Measurements from ENCODE around the gene SLX4IP. TPM values are rescaled to one million over a fixed set of nuclear protein-coding genes. Genes with fewer than 3 reads are reported as not detected.

SLX4IP gene
- total and polyA plus RNA-seq, 5 donors from 2014 or later, result 1.5 to 4.1 (median 2.4) TPM

GRCh38 chr20:10641893-10642292, 206.8 kb downstream of the SLX4IP start:
- no peaks in the 10 kb centered on the region for H3K9me3 ChIP-seq (ENCODE audit: control insufficient read depth in 2 of 2, low read length in 2 of 2)
- no peak for DNase-seq
- Mint-ChIP-seq H3K4me1 (no peaks in the 10 kb centered on the region), H3K4me3 (no peak overlapping the region), H3K27me3 (peaks cover 4% of the 10 kb centered on the region), H3K36me3 (no peaks in the 10 kb centered on the region), H3K9me3 (peaks cover 0 to 1% (median 0%) of the 10 kb centered on the region in 7 donors), H3K27ac (no peak overlapping the region)
- H3K4me1 ChIP-seq (ENCODE audit: control insufficient read depth, insufficient read depth, low read length, poor library complexity, severe bottlenecking), result no peaks in the 10 kb centered on the region
- no peak for ATAC-seq (ENCODE audit: low read depth in 2 of 2)
- H3K36me3 ChIP-seq (ENCODE audit: control insufficient read depth, insufficient read depth, low read length), result no peaks in the 10 kb centered on the region
- no peak overlapping the region for H3K4me3 ChIP-seq (ENCODE audit: low read depth, low read length)
- H3K27ac ChIP-seq (ENCODE audit: insufficient read depth, low read length, poor library complexity, severe bottlenecking), result no peak overlapping the region
- H3K27me3 ChIP-seq (ENCODE audit: control insufficient read depth, insufficient read depth, low read length), result no peaks in the 10 kb centered on the region

- H3K4me3 Mint-ChIP-seq, result no peak overlapping the region
- no peak for DNase-seq
- ATAC-seq (ENCODE audit: low read depth in 2 of 2), result no peak
Measured at GRCh38 chr20:10642856-10643559, 207.9 kb downstream of the SLX4IP start.

GRCh38 chr20:10643560-10643873, 208.4 kb downstream of the SLX4IP start:
- H3K36me3 Mint-ChIP-seq, result no peaks in the 10 kb centered on the region
- Histone ChIP-seq H3K4me1 (ENCODE audit: control insufficient read depth, insufficient read depth, low read length, poor library complexity, severe bottlenecking) (no peaks in the 10 kb centered on the region), H3K9me3 (ENCODE audit: control insufficient read depth in 2 of 2, low read length in 2 of 2) (no peaks in the 10 kb centered on the region), H3K27me3 (ENCODE audit: control insufficient read depth, insufficient read depth, low read length) (no peaks in the 10 kb centered on the region), H3K4me3 (ENCODE audit: low read depth, low read length) (no peak overlapping the region), H3K27ac (ENCODE audit: insufficient read depth, low read length, poor library complexity, severe bottlenecking) (no peak overlapping the region), H3K36me3 (ENCODE audit: control insufficient read depth, insufficient read depth, low read length) (no peaks in the 10 kb centered on the region)
- no peak for ATAC-seq (ENCODE audit: low read depth in 2 of 2)
- DNase-seq, result no peak
- peaks cover 4% of the 10 kb centered on the region for H3K27me3 Mint-ChIP-seq
- no peaks in the 10 kb centered on the region for H3K4me1 Mint-ChIP-seq
- no peak overlapping the region for H3K27ac Mint-ChIP-seq
- no peak overlapping the region for H3K4me3 Mint-ChIP-seq
- H3K9me3 Mint-ChIP-seq, result peaks cover 0 to 1% (median 0%) of the 10 kb centered on the region in 7 donors

More at GRCh38 chr20:10642856-10643559, 207.9 kb downstream of the SLX4IP start:
- Mint-ChIP-seq H3K27me3 (peaks cover 4% of the 10 kb centered on the region), H3K36me3 (no peaks in the 10 kb centered on the region), H3K9me3 (peaks cover 0 to 1% (median 0%) of the 10 kb centered on the region in 7 donors), H3K27ac (no peak overlapping the region), H3K4me1 (no peaks in the 10 kb centered on the region)
- H3K27ac ChIP-seq (ENCODE audit: insufficient read depth, low read length, poor library complexity, severe bottlenecking), result no peak overlapping the region
- H3K36me3 ChIP-seq (ENCODE audit: control insufficient read depth, insufficient read depth, low read length), result no peaks in the 10 kb centered on the region
- H3K4me3 ChIP-seq (ENCODE audit: low read depth, low read length), result no peak overlapping the region
- no peaks in the 10 kb centered on the region for H3K9me3 ChIP-seq (ENCODE audit: control insufficient read depth in 2 of 2, low read length in 2 of 2)
- H3K27me3 ChIP-seq (ENCODE audit: control insufficient read depth, insufficient read depth, low read length), result no peaks in the 10 kb centered on the region
- H3K4me1 ChIP-seq (ENCODE audit: control insufficient read depth, insufficient read depth, low read length, poor library complexity, severe bottlenecking), result no peaks in the 10 kb centered on the region

GRCh38 chr20:10644458-10645204, 209.5 kb downstream of the SLX4IP start:
- H3K36me3 Mint-ChIP-seq, result no peaks in the 10 kb centered on the region
- Histone ChIP-seq H3K36me3 (ENCODE audit: control insufficient read depth, insufficient read depth, low read length) (no peaks in the 10 kb centered on the region), H3K4me3 (ENCODE audit: low read depth, low read length) (no peak overlapping the region), H3K27ac (ENCODE audit: insufficient read depth, low read length, poor library complexity, severe bottlenecking) (no peak overlapping the region), H3K4me1 (ENCODE audit: control insufficient read depth, insufficient read depth, low read length, poor library complexity, severe bottlenecking) (no peaks in the 10 kb centered on the region), H3K27me3 (ENCODE audit: control insufficient read depth, insufficient read depth, low read length) (no peaks in the 10 kb centered on the region), H3K9me3 (ENCODE audit: control insufficient read depth in 2 of 2, low read length in 2 of 2) (no peaks in the 10 kb centered on the region)
- no peak overlapping the region for H3K27ac Mint-ChIP-seq
- no peak overlapping the region for H3K4me3 Mint-ChIP-seq
- ATAC-seq (ENCODE audit: low read depth in 2 of 2), result no peak
- H3K9me3 Mint-ChIP-seq, result peaks cover 0 to 1% (median 0%) of the 10 kb centered on the region in 7 donors
- H3K4me1 Mint-ChIP-seq, result no peaks in the 10 kb centered on the region
- peaks cover 2% of the 10 kb centered on the region for H3K27me3 Mint-ChIP-seq
- DNase-seq, result no peak

- Mint-ChIP-seq H3K36me3 (no peaks in the 10 kb centered on the region), H3K27me3 (no peaks in the 10 kb centered on the region), H3K4me1 (no peaks in the 10 kb centered on the region), H3K9me3 (peaks cover 0 to 1% (median 0%) of the 10 kb centered on the region in 7 donors), H3K4me3 (no peak overlapping the region), H3K27ac (no peak overlapping the region)
- Histone ChIP-seq H3K4me3 (ENCODE audit: low read depth, low read length) (no peak overlapping the region), H3K4me1 (ENCODE audit: control insufficient read depth, insufficient read depth, low read length, poor library complexity, severe bottlenecking) (no peaks in the 10 kb centered on the region), H3K27ac (ENCODE audit: insufficient read depth, low read length, poor library complexity, severe bottlenecking) (no peak overlapping the region), H3K36me3 (ENCODE audit: control insufficient read depth, insufficient read depth, low read length) (no peaks in the 10 kb centered on the region), H3K27me3 (ENCODE audit: control insufficient read depth, insufficient read depth, low read length) (no peaks in the 10 kb centered on the region), H3K9me3 (ENCODE audit: control insufficient read depth in 2 of 2, low read length in 2 of 2) (no peaks in the 10 kb centered on the region)
- no peak for ATAC-seq (ENCODE audit: low read depth in 2 of 2)
- no peak for DNase-seq
Measured at GRCh38 chr20:10645205-10645570, 210.1 kb downstream of the SLX4IP start.

- no peak overlapping the region for H3K4me3 Mint-ChIP-seq
- H3K9me3 Mint-ChIP-seq, result peaks cover 0 to 1% (median 0%) of the 10 kb centered on the region in 7 donors
- no peaks in the 10 kb centered on the region for H3K4me1 ChIP-seq (ENCODE audit: control insufficient read depth, insufficient read depth, low read length, poor library complexity, severe bottlenecking)
- H3K9me3 ChIP-seq (ENCODE audit: control insufficient read depth in 2 of 2, low read length in 2 of 2), result no peaks in the 10 kb centered on the region
- ATAC-seq (ENCODE audit: low read depth in 2 of 2) (no peak), DNase-seq (no peak)
- H3K27ac ChIP-seq (ENCODE audit: insufficient read depth, low read length, poor library complexity, severe bottlenecking), result no peak overlapping the region
- H3K27ac Mint-ChIP-seq, result no peak overlapping the region
- H3K4me1 Mint-ChIP-seq, result no peaks in the 10 kb centered on the region
- no peaks in the 10 kb centered on the region for H3K36me3 Mint-ChIP-seq
- no peaks in the 10 kb centered on the region for H3K27me3 ChIP-seq (ENCODE audit: control insufficient read depth, insufficient read depth, low read length)
- no peaks in the 10 kb centered on the region for H3K36me3 ChIP-seq (ENCODE audit: control insufficient read depth, insufficient read depth, low read length)
- no peak overlapping the region for H3K4me3 ChIP-seq (ENCODE audit: low read depth, low read length)
- no peaks in the 10 kb centered on the region for H3K27me3 Mint-ChIP-seq
Measured at GRCh38 chr20:10646006-10646405, 210.9 kb downstream of the SLX4IP start.

- ATAC-seq (ENCODE audit: low read depth in 2 of 2) (no peak), DNase-seq (no peak)
- H3K36me3 Mint-ChIP-seq, result no peaks in the 10 kb centered on the region
- H3K4me1 ChIP-seq (ENCODE audit: control insufficient read depth, insufficient read depth, low read length, poor library complexity, severe bottlenecking), result no peaks in the 10 kb centered on the region
- H3K4me1 Mint-ChIP-seq, result no peaks in the 10 kb centered on the region
- peaks cover 0 to 1% (median 0%) of the 10 kb centered on the region in 7 donors for H3K9me3 Mint-ChIP-seq
- H3K27ac ChIP-seq (ENCODE audit: insufficient read depth, low read length, poor library complexity, severe bottlenecking), result no peak overlapping the region
- H3K27me3 ChIP-seq (ENCODE audit: control insufficient read depth, insufficient read depth, low read length), result no peaks in the 10 kb centered on the region
- H3K4me3 Mint-ChIP-seq, result no peak overlapping the region
- no peaks in the 10 kb centered on the region for H3K9me3 ChIP-seq (ENCODE audit: control insufficient read depth in 2 of 2, low read length in 2 of 2)
- H3K27me3 Mint-ChIP-seq, result peaks cover 3% of the 10 kb centered on the region
- H3K27ac Mint-ChIP-seq, result no peak overlapping the region
- H3K36me3 ChIP-seq (ENCODE audit: control insufficient read depth, insufficient read depth, low read length), result no peaks in the 10 kb centered on the region
- no peak overlapping the region for H3K4me3 ChIP-seq (ENCODE audit: low read depth, low read length)
Measured at GRCh38 chr20:10646886-10647420, 211.8 kb downstream of the SLX4IP start.

Measured in CD4-positive, CD25-positive, alpha-beta regulatory T cell (primary cell).